Right lobe of liver (tissue), 6 donors: ENCODE measurements around the gene MPZL2. TPM values are rescaled to one million over a fixed set of nuclear protein-coding genes. Genes with fewer than 3 reads are reported as not detected.
A peak's percentile ranks its signal among the peaks of the same experiment; 100 is the strongest.

Experiments
- ATAC-seq, 4 donors: fragments of 200-7000 bp; cut with Tn5 transposase; one replicate each; pipeline ENCODE4 v1.9.1; 2020; ENCODE audit warnings: mild to moderate bottlenecking in 4 of 4, moderate library complexity in 4 of 4
- DNase-seq, 3 donors: peaks; one replicate each; pipeline ENCODE4 v3.0.0-alpha.2; 2020
- H3K27ac ChIP-seq, 3 donors: fragments of 200-600 bp; one replicate each; pipeline ENCODE4 v1.8.0; 2022
- H3K27me3 ChIP-seq, 2 donors: fragments of 200-600 bp; one replicate each; pipeline ENCODE4 v1.8.0; 2022
- H3K36me3 ChIP-seq, 4 donors: fragments of 200-600 bp; sonication (generic) in 1 of 4; one replicate each; pipeline versions ENCODE4 v1.5.1 to v1.8.0; 2017 to 2022; ENCODE audit warnings: control low read depth in 1 of 4
- H3K4me1 ChIP-seq, 4 donors: fragments of 200-600 bp; sonication (generic) in 1 of 4; one replicate each; pipeline versions ENCODE4 v1.5.1 to v1.8.0; 2017 to 2022; ENCODE audit warnings: control low read depth in 1 of 4
- H3K4me3 ChIP-seq, 3 donors: fragments of 200-600 bp; one replicate each; pipeline ENCODE4 v1.8.0; 2022
- H3K9me3 ChIP-seq, 4 donors: fragments of 200-600 bp; sonication (generic) in 1 of 4; one replicate each; pipeline versions ENCODE4 v1.5.1 to v1.8.0; 2017 to 2022; ENCODE audit warnings: control low read depth in 1 of 4
- CTCF ChIP-seq, 4 donors: fragments of 200-600 bp in 3 of 4; fragments of 450-650 bp in 1 of 4; IDR thresholded peaks; one replicate each; pipeline versions ENCODE4 v1.5.1 to v1.8.0; 2016 to 2022; ENCODE audit warnings: antibody characterized with exemption in 4 of 4, mild to moderate bottlenecking in 2 of 4
- POLR2A ChIP-seq: fragments of 450-650 bp; IDR thresholded peaks from one replicate; pipeline ENCODE4 v1.6.1; 2017; ENCODE audit warnings: antibody characterized with exemption, mild to moderate bottlenecking
- WGBS: methylation state at CpG from one replicate; pipeline ENCODE4 v1.1.6; 2018; ENCODE audit warnings: low coverage, low lambda C conversion rate; ENCODE audit not compliant: insufficient coverage; ENCODE audit errors: missing lambda C conversion rate; 5-methylcytosine and 5-hydroxymethylcytosine counted together
- intact Hi-C, 2 donors: fragments of 100-400 bp; cut with DNase I; formaldehyde crosslinking; loops; one replicate each; pipeline versions ENCODE4 v1.11.2 to v1.14.1; 2022
- long read RNA-seq: library from polyadenylated mRNA; unstranded; transcript quantifications from one replicate; pipeline ENCODE4 v2.0.0, GENCODE V29; 2019
- total RNA-seq, 6 experiments: library from RNA; depleted of rRNA in 2 of 6; stranded (reverse); fragments of >200 nt in 2 of 6; fragmentation: NEBNext Ultra II Directional in 3 of 6; extraction: Animal tissue kit (Norgen Biotek cat#: 25700) in 3 of 6; gene quantifications; one replicate each; pipeline versions ENCODE4 v1.1.0 to v1.2.4, GENCODE V29; 2016 to 2023
- donor health status: DM: no; HTN: yes; CAD: no.
- donor health status: DM: no; HTN: no; CAD: no.
- donor health status: DM: no; HTN: no; CAD: no.
- donor health status: DM: no; HTN: yes; CAD: no.
- donor health status: DM: no; HTN: yes; CAD: no.

MPZL2 gene
- 10 to 100 TPM; 13.0 to 32.4 (median 21.2) TPM for total RNA-seq
- long read RNA-seq, partial matches to known transcripts = 0 of 2 reads
- long read RNA-seq, other reads (novel, unspliced or antisense) = 0 of 2 reads

GRCh38 chr11:118263695-118264568 is at the start of gene MPZL2:
MPZL2 (minus strand) TSS chr11:118264297; CDS start chr11:118264153, 144 bp downstream.
- DNase-seq (peak; percentile 77 to 89 (median 80)), ATAC-seq (peak; percentile 97 to 98 (median 98))
- peaks cover 0 to 8% (median 4%) of the 10 kb centered on the region in 4 donors for H3K4me1 ChIP-seq
- H3K4me3 ChIP-seq = peak within 1 kb of the TSS; percentile 44 to 62 (median 59)
- H3K27me3 ChIP-seq = no peaks in the 10 kb centered on the region
- H3K36me3 ChIP-seq = peaks cover 0 to 16% (median 0%) of the 10 kb centered on the region in 4 donors
- H3K27ac ChIP-seq = peak within 1 kb of the TSS; percentile 60 to 87 (median 68)
- H3K9me3 ChIP-seq = no peaks in the 10 kb centered on the region
- intact Hi-C loops = no loop called here
- TF ChIP-seq POLR2A = peak; percentile 91
- peak in 3 of 4 donors; percentile 21 to 24 (median 23) for TF ChIP-seq CTCF (IDR thresholded peaks at IDR 0.05)
- WGBS = 3% methylated on average over 18 of the region's 19 CpGs

- intact Hi-C loops = no loop called here
- DNase-seq = no peak
- Histone ChIP-seq H3K4me3 (no peak overlapping the region), H3K27ac (no peak overlapping the region), H3K9me3 (no peaks in the 10 kb centered on the region), H3K27me3 (no peaks in the 10 kb centered on the region), H3K4me1 (peaks cover 0 to 5% (median 2%) of the 10 kb centered on the region in 4 donors), H3K36me3 (no peaks in the 10 kb centered on the region)
- no peak for ATAC-seq
- no peak for TF ChIP-seq CTCF (IDR thresholded peaks at IDR 0.05)
- no peak for TF ChIP-seq POLR2A
- 62% methylated on average over 3 of the region's 4 CpGs for WGBS
Observed at GRCh38 chr11:118313242-118313641, 49.1 kb upstream of the MPZL2 start.

- no peak overlapping the region for H3K4me3 ChIP-seq
- 97% methylated on average over 2 of the region's 2 CpGs for WGBS
- DNase-seq (no peak), ATAC-seq (no peak)
- H3K9me3 ChIP-seq = no peaks in the 10 kb centered on the region
- no peak overlapping the region for H3K27ac ChIP-seq
- TF ChIP-seq POLR2A (no peak), CTCF (IDR thresholded peaks at IDR 0.05) (no peak)
- peaks cover 0 to 5% (median 2%) of the 10 kb centered on the region in 4 donors for H3K4me1 ChIP-seq
- H3K27me3 ChIP-seq = no peaks in the 10 kb centered on the region
- intact Hi-C loops = no loop called here
- no peaks in the 10 kb centered on the region for H3K36me3 ChIP-seq
Observed at GRCh38 chr11:118312328-118312727, 48.2 kb upstream of the MPZL2 start.

DNA sequence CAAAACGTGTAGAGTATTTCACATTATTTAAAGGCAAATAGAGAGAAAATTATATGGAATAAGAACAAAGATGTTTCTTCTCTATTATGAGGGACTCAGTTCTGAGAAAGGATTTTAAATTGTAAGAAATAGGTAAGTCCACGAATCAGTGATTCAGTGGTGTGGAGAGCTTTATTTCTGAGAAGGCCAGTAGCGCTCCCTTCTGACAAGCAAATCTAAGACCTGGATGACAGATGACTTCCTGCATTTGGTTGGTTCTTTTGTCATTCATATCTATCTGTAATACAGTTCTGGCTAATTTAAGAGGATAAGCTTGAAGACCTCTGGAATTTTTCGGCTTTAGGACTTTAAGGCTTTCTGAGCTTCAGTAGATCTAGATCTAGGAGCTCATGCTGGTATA is 47.4 kb upstream of the MPZL2 start:
- no peak for ATAC-seq
- 64% methylated on average over 4 of the region's 4 CpGs for WGBS
- intact Hi-C loops = no loop called here

More for the DNA sequence above, 47.4 kb upstream of the MPZL2 start:
- Histone ChIP-seq H3K4me3 (no peak overlapping the region), H3K4me1 (peaks cover 0 to 5% (median 2%) of the 10 kb centered on the region in 4 donors), H3K27ac (no peak overlapping the region), H3K9me3 (no peaks in the 10 kb centered on the region), H3K27me3 (no peaks in the 10 kb centered on the region), H3K36me3 (no peaks in the 10 kb centered on the region)
- DNase-seq = no peak
- TF ChIP-seq CTCF (IDR thresholded peaks at IDR 0.05) = no peak
- no peak for TF ChIP-seq POLR2A
